K562 (cell line): ENCODE measurements around the gene CNPY2. TPM values are rescaled to one million over a fixed set of nuclear protein-coding genes. Genes with fewer than 3 reads are reported as not detected.

Experiments
- ATF2 ChIP-seq: sonication (generic); formaldehyde crosslinking; IDR thresholded peaks from 2 replicates; pipeline ENCODE4 v1.8.1; 2022; ENCODE audit warnings: missing genetic modification reagents
- KHSRP ChIP-seq: fragments of 450-650 bp; IDR thresholded peaks from 2 replicates; pipeline ENCODE4 v1.6.1; 2017
- NFIC ChIP-seq: fragments of 450-650 bp; IDR thresholded peaks from 2 replicates; pipeline ENCODE4 v1.6.1; 2017; ENCODE audit warnings: mild to moderate bottlenecking, inconsistent platforms
- TBP ChIP-seq: optimal IDR thresholded peaks from 2 replicates; pipeline ENCODE3; 2011; ENCODE audit warnings: low read depth, low read length, improper control_type of control experiment
- TFAP4 ChIP-seq: sonication (generic); formaldehyde crosslinking; IDR thresholded peaks from 2 replicates; pipeline ENCODE4 v1.8.0; 2022; ENCODE audit warnings: missing genetic modification reagents, mild to moderate bottlenecking, moderate library complexity, borderline replicate concordance
- TGIF2 ChIP-seq: sonication (generic); formaldehyde crosslinking; IDR thresholded peaks from 2 replicates; pipeline ENCODE4 v1.8.1; 2022; ENCODE audit warnings: mild to moderate bottlenecking, missing genetic modification reagents, moderate library complexity
- U2AF1 ChIP-seq: fragments of 200-400 bp; formaldehyde crosslinking; optimal IDR thresholded peaks from 2 replicates; pipeline ENCODE3; 2017; ENCODE audit warnings: mild to moderate bottlenecking, low read depth, low read length, moderate library complexity
- VEZF1 ChIP-seq: fragments of 200-800 bp; sonication (Bioruptor generic); IDR thresholded peaks from 2 replicates; pipeline ENCODE4 v1.6.1; 2017; ENCODE audit warnings: missing genetic modification characterization, missing compliant biosample characterization
- ZEB2 ChIP-seq: fragments of 450-650 bp; IDR thresholded peaks from 2 replicates; pipeline ENCODE4 v1.6.1; 2016
- ZNF12 ChIP-seq: sonication (generic); formaldehyde crosslinking; IDR thresholded peaks from 2 replicates; pipeline ENCODE4 v1.4.0; 2020; ENCODE audit warnings: mild to moderate bottlenecking, missing genetic modification reagents
- ZNF318 ChIP-seq, 2 experiments: fragments of 450-650 bp; IDR thresholded peaks; 2 replicates each; pipeline ENCODE4 v1.6.1; 2016; ENCODE audit warnings: mild to moderate bottlenecking in 2 of 2, borderline replicate concordance in 1 of 2, low read depth in 1 of 2, moderate library complexity in 1 of 2
- polyA plus RNA-seq, 8 experiments: library from polyadenylated mRNA; depleted of rRNA in 4 of 8; stranded (reverse) in 5 of 8; unstranded in 3 of 8; fragments of >200 nt; fragmentation: Nextera tagmentation in 2 of 8; fragmentation: Illumina TruSeq in 1 of 8; extraction: Ambion mirVana in 2 of 8; extraction: Trizol in 1 of 8; gene quantifications; 2 replicates each; pipeline versions ENCODE4 v1.2.1 to v1.2.3, GENCODE V29; 2011 to 2014; ENCODE audit warnings: inconsistent platforms in 1 of 8, missing spikeins in 1 of 8
- total RNA-seq, 7 experiments: library from RNA; depleted of rRNA in 6 of 7; stranded (reverse); fragments of >200 nt in 6 of 7; fragmentation: Illumina TruSeq in 2 of 7; extraction: Trizol in 2 of 7; gene quantifications; 2 replicates each; pipeline versions ENCODE4 v1.2.1 to v1.2.3, GENCODE V29; 2011 to 2021; ENCODE audit warnings: low replicate concordance in 1 of 7

CNPY2 gene
- total and polyA plus RNA-seq, 9 of the 15 experiments (the other 6 are each of a cell fraction or from before 2014, with no cell fraction given): 33.8 to 190 (median 138) TPM

GRCh38 chr12:56359851-56360767, 44.3 kb upstream of the CNPY2 start, which contains the start of gene STAT2 (continued):
- no peak for TF ChIP-seq ATF2 (CRISPR knock-in tag)
- TF ChIP-seq KHSRP: no peak
- no peak for TF ChIP-seq NFIC
- TF ChIP-seq TGIF2: no peak
- peak; percentile 89 for TF ChIP-seq VEZF1 (CRISPR knock-in tag)
- peak; percentile 100 for TF ChIP-seq TFAP4 (CRISPR knock-in tag)
- TF ChIP-seq ZNF318 (IDR thresholded peaks at IDR 0.05; ENCODE audit: borderline replicate concordance in 1 of 2, low read depth in 1 of 2): peak in 1 of 2 experiments; percentile 97; a peak in 2 of 4 replicates
- TF ChIP-seq TBP: peak; percentile 58
- no peak; the same call in 1 of the 2 replicates for TF ChIP-seq ZEB2
- peak; percentile 70; the same call in 1 of the 2 replicates for TF ChIP-seq ZNF12 (CRISPR knock-in tag)
- no peak for TF ChIP-seq U2AF1
